Mucosa of stomach (tissue), 1 donor: Measurements from ENCODE around the gene TRPT1.
A peak's percentile ranks its signal among the peaks of the same experiment; 100 is the strongest.

Source experiments
- H3K27me3 ChIP-seq: one replicate; pipeline ENCODE4 v1.7.0; 2013; ENCODE audit warnings: mild to moderate bottlenecking, low read length; ENCODE audit not compliant: control insufficient read depth, insufficient read depth
- H3K36me3 ChIP-seq: one replicate; pipeline ENCODE4 v1.7.0; 2013; ENCODE audit warnings: low read length; ENCODE audit not compliant: control insufficient read depth, insufficient read depth
- H3K4me1 ChIP-seq: one replicate; pipeline ENCODE4 v1.7.0; 2013; ENCODE audit warnings: mild to moderate bottlenecking, low read length; ENCODE audit not compliant: control insufficient read depth, insufficient read depth
- H3K4me3 ChIP-seq: one replicate; pipeline ENCODE4 v1.7.0; 2013; ENCODE audit warnings: low read length
- H3K9ac ChIP-seq: one replicate; pipeline ENCODE4 v1.7.0; 2013; ENCODE audit warnings: mild to moderate bottlenecking, low read length, moderate library complexity
- H3K9me3 ChIP-seq: one replicate; pipeline ENCODE4 v1.7.0; 2013; ENCODE audit warnings: mild to moderate bottlenecking, low read length, moderate library complexity; ENCODE audit not compliant: control insufficient read depth
- donor health status: Pancreatic carcinoma.

The TRPT1 gene, protein sequence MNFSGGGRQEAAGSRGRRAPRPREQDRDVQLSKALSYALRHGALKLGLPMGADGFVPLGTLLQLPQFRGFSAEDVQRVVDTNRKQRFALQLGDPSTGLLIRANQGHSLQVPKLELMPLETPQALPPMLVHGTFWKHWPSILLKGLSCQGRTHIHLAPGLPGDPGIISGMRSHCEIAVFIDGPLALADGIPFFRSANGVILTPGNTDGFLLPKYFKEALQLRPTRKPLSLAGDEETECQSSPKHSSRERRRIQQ

DNA sequence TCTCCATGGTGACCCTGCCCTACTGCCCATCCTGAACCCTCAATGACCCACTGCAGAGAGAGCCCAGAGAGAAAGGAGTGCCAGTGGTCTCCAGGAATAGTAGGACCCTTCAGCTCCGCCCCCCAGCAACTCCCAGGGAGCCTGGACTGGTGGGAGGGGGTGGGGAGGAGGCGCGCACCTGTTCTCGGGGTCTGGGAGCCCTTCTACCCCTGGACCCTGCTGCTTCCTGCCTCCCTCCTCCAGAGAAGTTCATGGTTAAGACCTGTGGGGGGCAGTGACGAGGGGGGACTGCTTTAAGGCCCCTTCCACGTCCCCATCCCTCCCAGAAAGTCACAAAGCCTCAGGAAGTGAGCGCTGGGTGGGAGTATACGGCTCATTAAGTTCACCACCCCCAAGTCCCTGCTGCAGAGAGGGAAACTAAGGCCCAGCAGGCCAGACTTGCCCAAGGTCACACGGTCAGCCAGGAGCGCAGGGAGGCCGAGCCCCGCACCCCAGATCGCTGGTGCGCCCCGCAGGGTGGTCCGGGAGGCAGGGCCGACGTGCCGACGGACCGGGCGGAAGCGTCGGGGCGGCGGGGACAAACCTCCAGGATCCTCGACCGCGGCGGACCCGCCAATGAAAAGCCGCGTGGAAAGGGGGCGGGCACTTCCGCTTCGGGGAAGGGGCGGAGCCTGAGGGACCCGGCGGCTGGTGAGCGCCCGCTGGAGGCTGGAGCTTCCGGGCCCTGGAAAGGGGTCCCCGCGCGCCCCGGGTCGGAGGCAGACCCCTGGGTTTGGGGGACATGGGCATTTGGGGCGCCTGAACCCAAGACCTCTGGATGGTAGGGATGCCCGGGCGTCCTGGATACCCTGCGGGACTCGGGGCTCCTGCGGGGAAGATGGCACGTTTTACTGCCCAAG is at the start of gene TRPT1, which contains the start of gene NUDT22:
TSS of gene TRPT1 (minus strand) at position 579 of the 899 bp plus-strand sequence. CDS start at position 253, 326 bp downstream.
TSS of gene NUDT22 (plus strand) at position 667 of the 899 bp plus-strand sequence. CDS start 379 bp downstream, outside the sequence.
- H3K9me3 ChIP-seq, result no peaks in the 10 kb centered on the region
- H3K4me3 ChIP-seq, result peak within 1 kb of the TSS; percentile 92
- no peaks in the 10 kb centered on the region for H3K27me3 ChIP-seq
- H3K36me3 ChIP-seq, result no peaks in the 10 kb centered on the region
- peaks cover 56% of the 10 kb centered on the region for H3K4me1 ChIP-seq
- H3K9ac ChIP-seq, result peak within 1 kb of the TSS; percentile 96

DNA sequence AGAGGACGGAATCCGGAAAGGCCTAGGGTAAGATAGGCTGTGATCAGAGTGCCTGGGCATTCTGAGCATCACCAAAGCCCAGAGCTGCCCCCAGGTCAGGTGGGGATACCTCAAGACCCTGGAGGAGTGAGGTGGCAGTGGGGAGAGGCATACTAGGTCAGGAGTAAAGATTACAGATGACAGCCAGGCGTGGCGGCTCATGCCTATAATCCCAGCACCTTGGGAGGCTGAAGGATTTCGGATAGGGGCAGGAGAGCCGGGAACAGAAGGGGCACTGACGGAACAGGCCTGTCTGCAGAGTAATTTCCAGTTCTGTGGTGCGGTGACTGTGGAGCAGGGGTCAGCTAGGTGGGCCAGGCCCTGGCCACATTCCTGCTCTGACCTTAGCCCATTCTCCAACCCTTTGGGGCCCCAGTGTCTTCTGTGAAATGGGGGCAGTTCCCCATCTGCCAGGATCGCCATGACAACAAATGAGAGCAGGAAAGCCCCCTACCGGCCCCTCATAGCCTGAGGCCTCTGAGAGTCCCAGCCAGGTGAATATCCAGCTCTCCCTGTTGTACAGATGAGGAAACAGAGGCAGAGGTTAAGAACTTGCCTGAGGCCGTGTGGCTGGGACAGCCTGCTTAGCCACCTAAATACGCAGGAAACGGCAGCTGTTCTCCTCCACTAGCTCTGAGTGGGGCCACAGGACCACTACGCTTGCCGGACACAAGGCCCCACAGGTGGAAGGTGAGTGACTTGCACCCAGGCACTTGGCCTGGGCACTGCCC is 49.2 kb upstream of the TRPT1 start:
- Histone ChIP-seq H3K9me3 (no peaks in the 10 kb centered on the region), H3K4me3 (no peak overlapping the region), H3K4me1 (peaks cover 53% of the 10 kb centered on the region), H3K9ac (no peak overlapping the region), H3K27me3 (no peaks in the 10 kb centered on the region), H3K36me3 (peaks cover 7% of the 10 kb centered on the region)

DNA sequence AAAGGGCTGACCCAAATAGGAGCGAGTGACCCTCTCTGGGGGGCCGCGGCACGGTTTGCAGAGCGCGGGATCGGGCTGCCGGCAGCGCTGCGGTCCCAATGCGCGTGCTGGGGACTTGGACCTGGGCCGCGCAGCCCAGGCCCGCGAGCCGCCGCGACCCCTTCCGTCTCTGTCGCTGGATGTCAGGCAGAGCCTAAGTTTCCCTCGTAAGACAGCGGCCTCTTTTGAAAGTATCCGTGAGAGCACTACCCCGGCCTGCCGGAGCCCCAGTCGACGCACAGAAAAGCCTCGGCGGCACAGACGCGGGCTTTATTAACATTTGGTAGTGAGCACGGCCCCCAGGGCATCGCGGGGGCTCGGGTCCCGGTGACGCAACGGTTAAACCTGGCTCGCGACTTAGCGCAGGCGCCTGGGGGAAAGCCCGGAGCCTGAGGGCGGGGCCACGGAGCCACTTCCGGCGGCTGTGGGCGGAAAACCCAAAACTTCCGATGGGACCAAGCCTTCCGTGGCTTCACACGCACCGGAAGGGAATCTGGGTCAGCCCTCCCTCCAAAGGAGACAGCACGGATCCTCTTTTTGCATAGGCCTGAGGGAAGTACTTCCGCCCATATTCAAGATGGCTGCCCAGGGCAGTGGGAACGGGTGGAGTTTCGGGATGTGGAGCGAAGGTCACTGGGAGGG is 43.7 kb upstream of the TRPT1 start:
- Histone ChIP-seq H3K4me1 (peaks cover 49% of the 10 kb centered on the region), H3K9ac (peak overlapping the region; percentile 84)

DNA sequence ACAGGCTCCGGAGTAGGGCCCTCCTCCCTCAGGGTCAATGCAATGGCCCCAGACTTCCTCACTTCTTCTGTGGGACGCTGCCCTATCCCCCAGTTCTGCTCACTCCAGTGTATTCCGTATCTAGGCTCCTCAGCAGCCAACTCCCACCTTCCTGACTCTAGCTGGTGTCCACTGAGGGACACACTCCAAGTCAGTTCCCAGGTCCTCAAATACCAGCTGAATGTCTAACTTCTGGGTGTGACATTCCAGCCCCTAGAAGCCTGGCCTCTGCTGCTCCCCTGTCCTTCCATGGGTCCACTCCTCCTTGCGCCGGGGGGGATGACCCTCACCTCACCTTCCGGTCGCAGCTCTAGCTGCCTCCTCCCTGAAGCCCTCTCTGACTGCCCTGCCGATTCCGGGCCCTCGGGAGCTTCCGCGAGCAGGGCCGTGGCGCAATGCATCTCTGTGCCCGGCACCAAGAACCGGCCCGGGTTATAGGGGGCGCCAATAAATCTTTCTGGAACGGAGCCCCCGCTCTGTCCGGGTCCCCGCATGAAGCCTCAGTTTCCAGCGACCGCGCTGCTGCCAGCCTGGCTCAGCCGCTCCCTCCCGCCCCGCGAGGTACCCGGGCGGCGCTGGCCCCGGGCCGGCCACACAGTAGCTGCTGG is 43.0 kb upstream of the TRPT1 start:
- Histone ChIP-seq H3K4me3 (peak overlapping the region; percentile 83), H3K36me3 (no peaks in the 10 kb centered on the region), H3K9me3 (no peaks in the 10 kb centered on the region), H3K4me1 (peaks cover 43% of the 10 kb centered on the region), H3K27me3 (no peaks in the 10 kb centered on the region), H3K9ac (peak overlapping the region; percentile 83)

More for the DNA sequence above, 43.7 kb upstream of the TRPT1 start:
- Histone ChIP-seq H3K27me3 (no peaks in the 10 kb centered on the region), H3K9me3 (no peaks in the 10 kb centered on the region), H3K36me3 (no peaks in the 10 kb centered on the region), H3K4me3 (peak overlapping the region; percentile 83)

DNA sequence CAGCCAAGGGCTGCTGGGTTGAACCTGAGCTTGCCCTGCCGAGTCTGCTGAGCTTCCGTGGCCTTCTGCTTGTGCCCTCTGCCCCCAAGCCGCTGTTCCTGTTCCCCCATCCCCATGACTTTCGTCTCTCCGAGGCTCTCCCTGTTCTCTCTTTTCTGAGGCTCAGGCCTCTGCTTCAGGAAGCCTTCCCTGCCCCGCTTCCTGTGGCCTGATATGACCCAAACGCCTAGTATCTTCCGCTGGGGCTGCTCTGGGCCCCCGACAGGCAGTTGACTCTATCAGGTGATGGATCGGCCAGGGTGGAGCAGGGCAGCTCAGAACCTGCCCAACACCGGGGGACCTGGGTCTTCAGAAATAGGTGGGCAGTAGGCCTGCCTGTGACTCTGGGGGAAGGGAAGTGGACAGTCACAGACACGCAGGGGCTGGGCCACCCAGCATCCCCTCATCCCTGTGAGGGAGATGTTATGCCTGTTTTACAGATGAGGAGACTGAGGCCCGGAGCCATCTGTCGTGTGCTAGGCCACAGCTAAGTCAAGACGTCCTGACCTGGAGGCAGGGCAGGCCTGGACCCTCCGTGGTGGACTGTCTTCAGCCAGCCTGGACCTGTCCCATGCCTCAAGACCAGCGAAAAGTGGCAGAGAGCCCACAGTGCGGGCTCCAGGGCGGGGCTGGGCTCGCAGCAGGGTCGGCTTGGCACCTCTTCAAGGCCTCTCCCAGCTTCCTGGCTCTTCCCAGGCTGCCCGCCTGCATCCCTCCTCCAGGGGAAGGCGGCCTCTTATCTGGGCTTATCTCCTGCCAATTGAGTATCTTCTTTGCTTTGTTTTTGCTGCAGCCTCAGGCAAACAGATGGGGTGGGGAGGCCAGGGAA is 42.3 kb upstream of the TRPT1 start:
- H3K9me3 ChIP-seq, result no peaks in the 10 kb centered on the region
- peak overlapping the region; percentile 83 for H3K9ac ChIP-seq
- H3K36me3 ChIP-seq, result peaks cover 6% of the 10 kb centered on the region
- H3K4me1 ChIP-seq, result peaks cover 37% of the 10 kb centered on the region
- H3K4me3 ChIP-seq, result no peak overlapping the region
- no peaks in the 10 kb centered on the region for H3K27me3 ChIP-seq

DNA sequence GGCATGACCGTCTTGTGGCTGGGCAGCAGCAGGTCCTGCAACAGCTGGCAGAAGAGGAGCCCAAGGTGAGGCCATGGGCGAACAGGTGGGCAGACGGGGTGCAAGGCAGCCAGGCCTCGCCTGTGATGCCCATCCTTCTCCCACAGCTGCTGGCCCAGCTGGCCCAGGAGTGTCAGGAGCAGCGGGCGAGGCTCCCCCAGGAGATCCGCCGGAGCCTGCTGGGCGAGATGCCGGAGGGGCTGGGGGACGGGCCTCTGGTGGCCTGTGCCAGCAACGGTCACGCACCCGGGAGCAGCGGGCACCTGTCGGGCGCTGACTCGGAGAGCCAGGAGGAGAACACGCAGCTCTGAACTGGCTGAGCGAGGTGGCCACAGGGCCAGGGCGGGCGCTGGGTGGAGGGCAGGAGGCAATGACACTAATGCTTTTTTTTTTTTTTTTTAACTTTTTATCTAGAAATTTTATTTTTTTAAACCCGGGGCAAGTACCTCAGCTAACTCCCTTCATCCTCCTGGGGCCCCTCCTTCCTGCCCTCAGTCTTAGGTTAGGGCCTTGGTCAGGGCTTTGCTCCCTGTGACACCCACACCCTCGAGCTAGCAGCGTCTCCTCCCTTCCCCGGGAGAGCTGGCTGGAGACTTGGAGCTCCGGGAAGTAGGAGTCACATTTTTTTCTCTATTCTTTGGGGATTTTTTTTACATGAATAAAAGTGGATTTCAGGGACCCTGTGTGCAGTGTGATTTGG is 41.4 kb upstream of the TRPT1 start:
- no peak overlapping the region for H3K4me3 ChIP-seq
- H3K36me3 ChIP-seq, result peaks cover 12% of the 10 kb centered on the region
- H3K27me3 ChIP-seq, result no peaks in the 10 kb centered on the region
- H3K9me3 ChIP-seq, result no peaks in the 10 kb centered on the region
- peak overlapping the region; percentile 83 for H3K9ac ChIP-seq
- H3K4me1 ChIP-seq, result peaks cover 32% of the 10 kb centered on the region

DNA sequence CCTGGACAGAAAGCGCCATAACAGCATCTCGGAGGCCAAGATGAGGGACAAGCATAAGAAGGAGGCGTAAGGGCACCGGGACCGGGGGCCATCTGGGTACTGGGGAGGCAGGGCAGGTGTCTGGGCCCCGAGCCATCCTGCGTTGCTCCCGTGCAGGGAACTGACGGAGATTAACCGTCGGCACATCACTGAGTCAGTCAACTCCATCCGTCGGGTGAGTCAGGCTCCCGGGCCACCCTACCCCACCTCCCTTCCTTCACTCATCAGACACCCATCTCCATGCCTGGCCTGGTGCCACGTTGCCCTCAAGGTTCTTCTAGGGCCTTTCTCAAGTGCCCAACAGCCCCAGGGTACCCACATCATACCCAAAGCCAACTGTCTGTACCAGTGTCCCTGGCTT is 40.4 kb upstream of the TRPT1 start:
- no peak overlapping the region for H3K4me3 ChIP-seq
- H3K9me3 ChIP-seq, result no peaks in the 10 kb centered on the region
- H3K9ac ChIP-seq, result no peak overlapping the region
- H3K27me3 ChIP-seq, result no peaks in the 10 kb centered on the region
- H3K36me3 ChIP-seq, result peaks cover 12% of the 10 kb centered on the region
- peaks cover 22% of the 10 kb centered on the region for H3K4me1 ChIP-seq

DNA sequence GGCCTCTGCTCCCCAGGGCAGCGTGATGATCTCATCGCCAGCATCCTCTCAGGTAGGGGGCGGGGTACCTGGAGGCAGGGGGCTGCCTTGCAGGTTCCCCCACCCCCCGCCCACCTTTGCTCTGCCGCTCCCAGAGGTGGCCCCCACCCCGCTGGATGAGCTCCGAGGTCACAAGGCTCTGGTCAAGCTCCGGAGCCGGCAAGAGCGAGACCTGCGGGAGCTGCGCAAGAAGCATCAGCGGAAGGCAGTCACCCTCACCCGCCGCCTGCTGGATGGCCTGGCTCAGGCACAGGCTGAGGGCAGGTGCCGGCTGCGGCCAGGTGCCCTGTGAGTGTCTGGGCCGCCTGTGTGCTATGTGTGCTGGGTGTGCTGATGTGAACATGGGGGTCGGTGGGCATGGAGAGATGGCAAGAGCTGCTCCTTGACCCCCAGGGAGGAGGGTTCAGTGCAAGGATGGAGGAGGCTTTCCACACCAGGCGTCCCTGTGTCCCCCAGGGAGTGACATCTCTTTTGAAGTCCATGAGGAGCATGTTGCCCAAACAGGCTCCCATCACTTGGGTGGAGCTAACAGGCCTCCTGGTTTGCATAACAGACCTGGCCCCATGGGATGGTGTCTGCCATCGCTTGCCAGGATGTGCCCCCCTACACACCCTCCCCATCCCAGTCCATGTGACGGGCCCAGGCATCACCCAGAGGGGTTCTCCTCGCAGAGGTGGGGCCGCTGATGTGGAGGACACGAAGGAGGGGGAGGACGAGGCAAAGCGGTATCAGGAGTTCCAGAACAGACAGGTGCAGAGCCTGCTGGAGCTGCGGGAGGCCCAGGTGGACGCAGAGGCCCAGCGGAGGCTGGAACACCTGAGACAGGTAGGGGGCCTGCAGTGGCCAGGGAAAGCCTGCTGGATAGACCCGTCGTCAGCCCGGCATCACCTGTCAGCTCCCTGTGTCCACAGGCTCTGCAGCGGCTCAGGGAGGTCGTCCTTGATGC is 39.5 kb upstream of the TRPT1 start:
- Histone ChIP-seq H3K9ac (no peak overlapping the region), H3K4me1 (peaks cover 22% of the 10 kb centered on the region), H3K36me3 (peaks cover 12% of the 10 kb centered on the region)

DNA sequence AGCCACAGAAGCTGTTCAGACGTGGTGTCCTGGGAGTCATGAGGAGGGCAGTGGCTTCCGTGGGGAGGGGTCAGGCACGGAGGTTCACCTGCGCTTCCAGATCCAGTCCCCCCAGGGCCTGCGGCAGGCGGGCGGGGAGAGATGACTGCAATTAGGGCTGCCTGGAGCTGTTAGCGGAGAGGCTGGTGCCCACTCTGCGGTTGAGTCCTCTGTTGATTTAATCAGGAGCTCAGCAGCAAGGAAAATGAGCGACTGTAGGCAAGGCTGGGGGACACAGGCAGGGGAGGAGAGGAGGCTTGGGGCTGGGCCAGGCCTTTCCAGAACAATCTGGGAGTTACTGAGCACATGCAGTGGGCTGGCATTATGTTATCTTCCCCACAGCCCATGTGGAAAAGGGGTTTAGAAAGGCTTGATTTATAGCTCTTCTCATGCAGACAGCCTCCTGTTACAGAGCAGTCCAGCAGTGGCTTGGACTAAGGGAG is 38.4 kb upstream of the TRPT1 start:
- no peaks in the 10 kb centered on the region for H3K27me3 ChIP-seq
- H3K4me3 ChIP-seq, result no peak overlapping the region
- H3K9ac ChIP-seq, result no peak overlapping the region
- peaks cover 17% of the 10 kb centered on the region for H3K36me3 ChIP-seq
- no peaks in the 10 kb centered on the region for H3K9me3 ChIP-seq
- peaks cover 22% of the 10 kb centered on the region for H3K4me1 ChIP-seq

More for the DNA sequence above, 39.5 kb upstream of the TRPT1 start:
- Histone ChIP-seq H3K4me3 (no peak overlapping the region), H3K9me3 (no peaks in the 10 kb centered on the region), H3K27me3 (no peaks in the 10 kb centered on the region)
